Type B pancreatic cell (in vitro differentiated cells): ENCODE measurements around the gene FAH. TPM values are rescaled to one million over a fixed set of nuclear protein-coding genes. Genes with fewer than 3 reads are reported as not detected.

ENCODE experiments used
- DNase-seq: peaks from one replicate; pipeline ENCODE4 v3.0.0; 2021; ENCODE audit warnings: mixed read lengths; ENCODE audit not compliant: unreplicated experiment; ENCODE audit errors: extremely low spot score
- H3K27ac Mint-ChIP-seq: 2 replicates; pipeline ENCODE4 v1.8.0; 2021; ENCODE audit warnings: mild to moderate bottlenecking, mixed read lengths
- H3K27me3 Mint-ChIP-seq: 2 replicates; pipeline ENCODE4 v1.8.0; 2021; ENCODE audit warnings: mixed read lengths
- H3K36me3 Mint-ChIP-seq: 2 replicates; pipeline ENCODE4 v1.8.0; 2021; ENCODE audit warnings: mixed read lengths
- H3K4me1 Mint-ChIP-seq: one replicate; pipeline ENCODE4 v1.8.0; 2021; ENCODE audit warnings: mixed read lengths; ENCODE audit not compliant: unreplicated experiment
- H3K4me3 Mint-ChIP-seq: 2 replicates; pipeline ENCODE4 v1.8.0; 2021; ENCODE audit warnings: mild to moderate bottlenecking, mixed read lengths
- H3K9me3 Mint-ChIP-seq: 2 replicates; pipeline ENCODE4 v1.8.0; 2021; ENCODE audit warnings: mixed read lengths
- long read RNA-seq: library from polyadenylated mRNA; unstranded; transcript quantifications from one replicate; pipeline ENCODE4 v2.0.0, GENCODE V29; 2020
- total RNA-seq: library from RNA; stranded (reverse); gene quantifications from 2 replicates; pipeline ENCODE4 v1.2.1, GENCODE V29; 2021; ENCODE audit warnings: low replicate concordance
- TF ChIP-seq, protein P1 (sequence below): fragments of 200-600 bp; sonication (generic); conservative IDR thresholded peaks from 2 replicates; pipeline ENCODE4 v1.5.0; 2021; ENCODE audit warnings: antibody characterized with exemption, mild to moderate bottlenecking

Gene FAH
- total RNA-seq, result 24.6 and 25.8 TPM in 2 replicates
- long read RNA-seq, transcript FAH-213 (14 exons, 1,549 nt), result major isoform, 32 of 62 reads
- long read RNA-seq, transcript FAH-201 (15 exons, 1,471 nt), result minor isoform, 16 of 62 reads
- long read RNA-seq, partial matches to known transcripts, result 3 of 62 reads
- long read RNA-seq, other reads (novel, unspliced or antisense), result 7 of 62 reads

DNA sequence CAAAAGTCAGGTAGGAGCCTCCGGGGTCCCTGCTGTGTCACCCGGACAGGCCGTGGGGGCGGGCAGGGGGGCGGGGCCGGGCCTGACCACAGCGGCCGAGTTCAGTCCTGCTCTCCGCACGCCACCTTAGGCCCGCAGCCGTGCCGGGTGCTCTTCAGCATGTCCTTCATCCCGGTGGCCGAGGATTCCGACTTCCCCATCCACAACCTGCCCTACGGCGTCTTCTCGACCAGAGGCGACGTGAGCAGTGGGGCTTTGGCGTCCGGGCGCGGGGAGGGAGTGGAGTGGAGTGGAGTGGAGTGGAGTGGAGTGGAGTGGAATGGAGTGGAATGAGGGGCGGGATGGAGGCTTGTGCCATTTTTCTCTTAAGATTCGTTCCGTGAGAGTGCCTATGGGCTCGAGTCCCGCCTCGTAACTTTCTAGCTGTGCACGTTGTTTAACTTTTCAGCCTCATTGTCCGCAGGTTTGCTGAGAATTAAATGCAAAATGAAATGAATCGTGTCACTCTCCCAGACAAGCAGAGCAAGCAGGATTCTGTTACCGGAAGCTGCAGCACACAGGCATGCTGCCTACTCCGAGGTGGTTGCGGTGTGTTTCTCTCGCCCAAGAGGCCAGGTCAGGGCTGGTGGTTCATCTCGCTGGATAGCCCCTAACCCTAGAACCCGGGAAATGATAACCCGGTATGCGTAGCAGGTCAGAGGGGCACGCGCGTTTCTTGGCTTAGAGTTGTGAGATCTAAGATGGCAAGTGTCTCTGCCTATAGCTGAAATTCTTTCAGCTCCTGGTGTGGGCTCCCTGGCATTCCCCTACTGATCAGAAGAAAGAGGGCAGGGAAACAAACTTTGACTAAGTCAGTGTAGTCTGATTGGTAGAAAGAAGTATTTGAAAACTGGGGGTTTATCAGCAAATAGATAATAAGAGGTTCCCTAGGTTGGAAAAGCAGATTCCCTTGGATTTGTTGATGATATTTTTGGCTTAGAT is at the start of gene FAH:
Gene FAH (plus strand): TSS at position 104 of the 981 bp plus-strand sequence. CDS start 56 bp downstream, at position 160.
- Mint-ChIP-seq H3K4me3 (peak within 1 kb of the TSS; percentile 95), H3K36me3 (no peaks in the 10 kb centered on the region), H3K4me1 (peaks cover 28% of the 10 kb centered on the region), H3K27me3 (peaks cover 3% of the 10 kb centered on the region), H3K27ac (peak within 1 kb of the TSS; percentile 86), H3K9me3 (no peaks in the 10 kb centered on the region)
- TF ChIP-seq, protein P1, sequence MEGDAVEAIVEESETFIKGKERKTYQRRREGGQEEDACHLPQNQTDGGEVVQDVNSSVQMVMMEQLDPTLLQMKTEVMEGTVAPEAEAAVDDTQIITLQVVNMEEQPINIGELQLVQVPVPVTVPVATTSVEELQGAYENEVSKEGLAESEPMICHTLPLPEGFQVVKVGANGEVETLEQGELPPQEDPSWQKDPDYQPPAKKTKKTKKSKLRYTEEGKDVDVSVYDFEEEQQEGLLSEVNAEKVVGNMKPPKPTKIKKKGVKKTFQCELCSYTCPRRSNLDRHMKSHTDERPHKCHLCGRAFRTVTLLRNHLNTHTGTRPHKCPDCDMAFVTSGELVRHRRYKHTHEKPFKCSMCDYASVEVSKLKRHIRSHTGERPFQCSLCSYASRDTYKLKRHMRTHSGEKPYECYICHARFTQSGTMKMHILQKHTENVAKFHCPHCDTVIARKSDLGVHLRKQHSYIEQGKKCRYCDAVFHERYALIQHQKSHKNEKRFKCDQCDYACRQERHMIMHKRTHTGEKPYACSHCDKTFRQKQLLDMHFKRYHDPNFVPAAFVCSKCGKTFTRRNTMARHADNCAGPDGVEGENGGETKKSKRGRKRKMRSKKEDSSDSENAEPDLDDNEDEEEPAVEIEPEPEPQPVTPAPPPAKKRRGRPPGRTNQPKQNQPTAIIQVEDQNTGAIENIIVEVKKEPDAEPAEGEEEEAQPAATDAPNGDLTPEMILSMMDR, result no peak
- no peak for DNase-seq

DNA sequence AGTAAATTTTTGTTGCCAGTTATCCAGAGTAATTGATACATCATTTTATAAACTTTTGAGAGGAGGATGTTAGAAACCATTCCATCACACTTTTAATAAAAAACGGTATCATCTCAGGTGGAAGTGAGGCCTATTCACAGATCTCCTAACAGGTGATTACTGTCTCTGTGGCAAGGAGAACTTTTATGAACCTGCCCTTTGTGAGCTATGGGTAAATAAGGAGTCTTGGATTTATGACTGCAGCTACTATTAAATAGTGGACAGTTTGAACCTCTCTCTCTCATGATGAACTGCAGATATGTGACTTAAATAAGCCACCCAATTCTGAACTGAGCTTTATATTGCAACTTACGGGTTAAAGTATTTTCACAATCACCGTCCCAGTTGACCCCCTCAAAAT is 47.6 kb upstream of the FAH start:
- H3K4me3 Mint-ChIP-seq, result no peak overlapping the region

DNA sequence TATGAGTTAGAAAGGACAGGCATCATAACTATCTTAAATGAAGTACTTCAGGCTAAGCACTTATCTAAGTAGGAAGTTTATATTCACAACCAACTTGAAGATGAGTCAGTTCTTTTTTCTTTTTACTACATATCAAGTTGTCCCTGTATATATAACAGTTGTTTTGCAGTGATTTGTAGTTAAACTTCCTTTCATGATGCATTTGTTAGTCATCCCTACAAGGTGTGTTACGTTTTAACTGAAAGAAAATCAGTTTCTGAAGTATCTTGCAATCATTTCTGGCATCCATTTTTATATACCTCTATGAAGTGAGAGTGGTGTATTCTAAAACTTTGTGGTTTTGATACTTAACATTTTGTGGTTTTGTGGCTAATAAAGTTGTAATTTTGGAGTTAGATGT is 47.2 kb upstream of the FAH start:
- Mint-ChIP-seq H3K27me3 (no peaks in the 10 kb centered on the region), H3K36me3 (peaks cover 15% of the 10 kb centered on the region), H3K4me3 (no peak overlapping the region), H3K4me1 (peaks cover 7% of the 10 kb centered on the region), H3K27ac (no peak overlapping the region), H3K9me3 (peaks cover 4% of the 10 kb centered on the region)
- DNase-seq, result no peak
- TF ChIP-seq, protein P1, result no peak

More for the DNA sequence above, 47.6 kb upstream of the FAH start:
- peaks cover 7% of the 10 kb centered on the region for H3K4me1 Mint-ChIP-seq
- peaks cover 15% of the 10 kb centered on the region for H3K36me3 Mint-ChIP-seq
- no peak overlapping the region for H3K27ac Mint-ChIP-seq
- H3K9me3 Mint-ChIP-seq, result peaks cover 4% of the 10 kb centered on the region
- DNase-seq, result no peak
- TF ChIP-seq, protein P1, result no peak
- H3K27me3 Mint-ChIP-seq, result no peaks in the 10 kb centered on the region

DNA sequence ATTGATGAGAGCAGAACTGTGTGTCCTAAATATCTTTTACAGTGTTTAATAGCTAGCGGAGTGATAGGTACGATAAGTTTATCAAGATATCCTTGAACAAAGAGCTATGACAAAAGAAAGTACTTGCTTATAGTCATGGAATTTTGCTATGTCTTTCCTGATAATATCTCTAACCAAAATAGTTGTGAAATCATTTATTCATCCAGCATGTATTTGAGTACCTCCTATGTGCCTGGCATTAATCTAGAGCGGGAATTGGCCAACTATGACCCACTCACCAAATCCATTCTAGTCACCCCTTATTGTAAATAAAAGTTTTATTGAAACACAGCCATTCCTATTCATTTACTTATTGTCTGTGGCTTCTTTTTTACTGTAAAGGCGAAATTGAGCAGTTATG is 46.7 kb upstream of the FAH start:
- Mint-ChIP-seq H3K9me3 (peaks cover 4% of the 10 kb centered on the region), H3K4me1 (peaks cover 7% of the 10 kb centered on the region)

DNA sequence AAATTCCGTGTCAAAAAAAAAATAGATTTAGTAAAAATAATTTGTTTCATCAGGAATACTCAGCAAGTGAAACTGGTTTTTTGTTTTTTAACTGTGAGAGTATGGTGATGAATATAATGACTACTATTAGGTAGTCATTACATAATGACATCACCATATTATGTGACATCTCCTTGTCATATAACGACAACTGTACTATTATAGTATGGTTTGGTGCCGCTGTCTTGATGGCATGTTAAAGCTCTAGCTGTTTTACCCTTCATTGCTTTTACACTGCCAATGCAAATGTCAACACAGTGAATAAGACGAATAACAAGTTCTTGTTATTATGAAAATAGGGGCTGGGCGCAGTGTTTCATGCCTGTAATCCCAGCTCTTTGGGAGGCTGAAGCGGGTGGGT is 45.6 kb upstream of the FAH start:
- Mint-ChIP-seq H3K4me3 (no peak overlapping the region), H3K36me3 (peaks cover 11% of the 10 kb centered on the region), H3K27ac (no peak overlapping the region), H3K9me3 (no peaks in the 10 kb centered on the region), H3K4me1 (peaks cover 3% of the 10 kb centered on the region), H3K27me3 (no peaks in the 10 kb centered on the region)
- DNase-seq, result no peak
- TF ChIP-seq, protein P1, result no peak

More for the DNA sequence above, 46.7 kb upstream of the FAH start:
- DNase-seq, result no peak
- TF ChIP-seq, protein P1, result no peak
- Mint-ChIP-seq H3K4me3 (no peak overlapping the region), H3K36me3 (peaks cover 15% of the 10 kb centered on the region), H3K27me3 (no peaks in the 10 kb centered on the region), H3K27ac (no peak overlapping the region)
